Stimulated activated CD8-positive, alpha-beta memory T cell treated with anti-CD3 and anti-CD28 coated beads, Interleukin-4, amount 100 ng/mL, for 24 hours (primary cell): ENCODE data around the gene NLGN4X.
"Not testable (repeated sequence)": the region's sequence is repeated elsewhere in the genome, so short reads cannot be mapped to it uniquely, and the experiment has no call there.

Experiments used
- DNase-seq: peaks from one replicate; pipeline ENCODE4 v3.0.0-alpha.2; 2020; ENCODE audit warnings: low read depth

Gene NLGN4X

DNA sequence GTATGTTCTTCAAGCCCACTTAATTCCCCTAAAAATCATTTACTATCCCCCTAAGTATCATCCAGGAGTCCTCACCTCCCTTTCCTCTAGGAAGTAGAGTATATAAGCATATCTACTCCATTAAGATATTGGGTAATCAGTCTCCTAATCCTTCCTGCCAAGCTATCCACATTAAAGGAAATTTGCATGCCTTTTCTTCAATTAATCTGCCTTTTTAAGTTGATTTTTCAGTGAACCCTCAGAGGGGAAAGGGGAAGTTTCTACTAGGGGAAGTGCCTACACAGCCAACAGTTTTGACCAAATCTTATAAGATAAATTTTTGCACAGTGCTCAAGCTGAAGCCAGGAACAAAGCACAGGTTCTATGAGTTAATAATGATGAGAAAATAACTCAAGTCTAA lies 222.8 kb downstream of the NLGN4X start:
- DNase-seq: no peak

DNA sequence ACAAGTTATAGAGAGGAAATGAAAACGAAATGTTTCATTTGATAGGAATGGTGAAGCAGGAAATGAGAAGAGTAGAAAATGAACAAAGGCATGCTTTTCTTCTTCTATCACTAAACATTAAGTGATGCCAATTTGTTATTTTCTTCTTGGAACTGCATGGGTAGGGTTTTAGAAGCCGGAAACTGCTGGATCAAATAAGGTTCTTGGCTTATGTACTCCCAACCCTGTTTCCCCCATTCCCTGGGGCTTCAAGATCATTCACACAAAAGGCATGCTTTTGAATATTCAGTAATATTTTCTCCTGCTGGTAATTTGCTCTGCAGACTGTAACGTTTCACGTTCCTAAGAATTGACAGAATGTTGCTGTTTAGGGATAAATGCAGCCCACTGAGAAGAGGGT lies 224.1 kb downstream of the NLGN4X start:
- DNase-seq: no peak

DNA sequence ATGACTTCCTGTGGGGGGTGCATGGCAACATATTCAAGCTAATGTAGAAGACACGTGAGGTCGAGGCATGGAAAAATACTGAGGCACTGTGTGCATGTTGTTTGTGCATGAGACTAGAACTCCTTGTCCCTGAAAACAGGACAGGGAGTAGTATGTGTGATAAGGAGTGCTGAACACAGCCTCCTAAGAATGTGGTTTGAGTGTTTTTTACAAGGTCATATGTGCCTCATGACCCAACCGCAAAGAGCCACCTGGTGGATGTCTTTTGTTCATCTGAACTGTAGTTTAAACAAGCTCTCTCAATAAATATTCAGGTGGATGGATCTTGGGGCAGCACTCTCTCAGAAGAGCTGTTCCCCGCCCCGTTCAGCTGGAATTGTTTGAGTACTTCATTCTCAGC lies 226.6 kb downstream of the NLGN4X start:
- no peak for DNase-seq

DNA sequence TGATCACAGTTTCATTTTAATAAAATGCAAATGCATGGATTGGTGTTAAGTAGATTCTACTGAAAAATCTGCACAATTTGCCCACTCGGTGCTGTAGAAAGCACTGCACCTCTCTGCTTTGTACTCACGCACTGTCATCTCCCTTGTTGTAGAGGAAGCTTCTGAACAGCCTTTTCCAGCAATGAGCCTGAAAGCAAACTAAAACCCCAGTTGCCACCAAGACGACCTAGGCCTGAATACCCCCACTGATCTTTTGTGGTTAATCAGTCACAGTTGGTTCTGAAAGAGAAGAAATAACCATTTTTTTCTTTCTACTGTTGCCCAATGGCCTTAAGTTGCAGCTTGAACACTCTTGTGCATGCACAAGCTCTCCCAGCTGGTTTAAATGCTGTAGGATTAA lies 229.8 kb downstream of the NLGN4X start:
- DNase-seq: no peak

DNA sequence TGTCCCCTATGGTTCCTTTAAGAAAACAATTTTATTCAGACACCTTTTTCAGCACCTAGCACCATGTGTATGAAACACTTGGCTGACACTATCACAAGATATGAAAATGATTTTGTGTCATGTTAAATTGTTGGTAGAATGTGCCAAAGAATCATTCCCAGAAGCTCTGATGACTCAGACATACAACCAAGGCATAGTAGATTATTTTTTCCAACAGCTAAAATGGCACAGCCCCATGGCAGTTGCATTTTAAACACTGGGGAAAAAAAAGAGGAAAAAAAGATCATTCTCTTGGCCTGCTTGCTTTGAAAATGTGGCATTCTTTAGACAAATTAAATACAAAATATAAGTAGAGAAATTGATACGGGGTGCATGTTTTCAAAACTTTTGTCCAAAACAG lies 230.2 kb downstream of the NLGN4X start:
- no peak for DNase-seq

DNA sequence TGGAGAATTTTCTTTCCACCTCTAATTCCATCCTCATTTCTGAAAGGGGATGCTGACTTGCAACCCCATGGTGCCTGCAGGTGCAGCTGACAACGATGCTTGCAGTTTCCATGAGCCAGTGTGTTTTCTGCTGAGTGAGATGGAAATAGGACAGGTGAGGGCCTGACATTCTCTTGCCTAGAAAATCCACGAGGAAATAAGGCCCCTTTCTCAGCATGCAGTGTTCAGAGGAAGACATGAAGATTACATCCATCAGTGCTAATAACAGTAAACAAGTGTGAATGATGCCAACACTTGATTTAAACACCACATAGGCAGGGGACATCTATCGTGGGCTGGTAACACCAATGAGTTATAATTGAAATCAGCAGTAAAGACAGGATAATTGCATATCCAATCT lies 237.3 kb downstream of the NLGN4X start:
- DNase-seq: no peak

DNA sequence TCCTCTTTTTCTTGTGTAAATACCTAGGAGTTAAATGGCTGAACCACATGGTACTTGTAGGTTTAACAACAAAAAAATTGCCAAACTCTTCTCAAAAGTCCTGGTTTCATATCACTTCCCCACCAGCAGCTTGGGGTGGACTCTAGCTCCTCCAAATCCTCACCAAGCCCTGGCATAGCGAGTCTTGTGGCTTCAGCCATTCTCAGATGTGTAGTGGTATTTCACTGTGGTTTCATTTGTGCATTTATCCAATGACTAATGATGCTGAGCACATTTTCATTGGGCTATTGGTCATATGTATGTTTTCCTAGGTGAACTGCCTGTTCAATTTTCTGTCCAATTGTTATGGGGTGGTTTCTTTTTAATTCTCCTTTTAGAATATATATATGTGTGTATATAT lies 249.3 kb downstream of the NLGN4X start:
- no peak for DNase-seq

GRCh38 chrX:5976332-5976731 lies 252.3 kb downstream of the NLGN4X start:
- no peak for DNase-seq

DNA sequence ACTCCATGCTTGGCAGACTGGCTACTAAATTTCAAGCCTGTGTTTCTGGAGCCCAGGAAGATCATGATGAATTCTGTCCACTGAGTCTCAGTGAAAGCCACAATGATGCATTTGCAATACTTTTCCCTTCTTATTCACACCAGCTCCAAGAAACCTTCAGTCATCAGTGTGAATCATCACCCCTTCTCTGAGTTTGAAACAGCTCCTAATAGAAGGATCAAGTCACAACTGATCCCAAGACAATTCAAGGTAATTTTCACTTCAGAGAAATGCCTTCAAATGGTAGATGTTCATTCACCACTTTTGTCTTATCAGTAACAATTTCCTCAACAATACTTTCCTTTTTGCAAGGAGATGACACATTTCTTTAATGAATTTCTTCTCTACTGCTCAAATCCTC lies 257.4 kb downstream of the NLGN4X start:
- no peak for DNase-seq

- DNase-seq: no peak
Measured at GRCh38 chrX:5965406-5965805, 263.3 kb downstream of the NLGN4X start.

GRCh38 chrX:5959286-5959685 lies 269.4 kb downstream of the NLGN4X start:
- DNase-seq: no peak

- DNase-seq: no peak
Measured at GRCh38 chrX:5958523-5958922, 270.1 kb downstream of the NLGN4X start.

- no peak for DNase-seq
Measured at GRCh38 chrX:5957506-5957905, 271.2 kb downstream of the NLGN4X start.

- DNase-seq: no peak
Measured at GRCh38 chrX:5936438-5936837, 292.2 kb downstream of the NLGN4X start.

GRCh38 chrX:5928224-5928623 lies 300.4 kb downstream of the NLGN4X start:
- no peak for DNase-seq

DNA sequence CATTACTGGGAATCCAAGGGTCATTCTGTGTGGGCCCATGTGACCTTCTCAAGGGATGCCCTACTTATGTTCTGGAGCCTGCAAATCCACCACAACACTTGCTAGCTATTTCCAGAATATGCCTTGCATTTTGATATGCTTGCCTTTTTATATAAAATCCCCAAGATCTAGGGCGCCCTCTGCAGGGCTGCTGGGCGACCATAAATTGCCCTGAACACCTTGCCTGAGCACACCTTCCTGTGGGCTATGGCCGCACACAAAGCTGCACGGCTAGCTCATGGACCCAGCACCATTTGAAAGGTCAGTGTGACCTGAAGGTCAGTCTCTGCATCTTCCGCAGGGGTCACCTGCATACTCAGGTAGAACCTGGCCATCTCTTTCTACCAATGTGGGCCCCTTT lies 311.7 kb downstream of the NLGN4X start:
- DNase-seq: no peak

- DNase-seq: no peak
Measured at GRCh38 chrX:5915783-5916182, 312.9 kb downstream of the NLGN4X start.

DNA sequence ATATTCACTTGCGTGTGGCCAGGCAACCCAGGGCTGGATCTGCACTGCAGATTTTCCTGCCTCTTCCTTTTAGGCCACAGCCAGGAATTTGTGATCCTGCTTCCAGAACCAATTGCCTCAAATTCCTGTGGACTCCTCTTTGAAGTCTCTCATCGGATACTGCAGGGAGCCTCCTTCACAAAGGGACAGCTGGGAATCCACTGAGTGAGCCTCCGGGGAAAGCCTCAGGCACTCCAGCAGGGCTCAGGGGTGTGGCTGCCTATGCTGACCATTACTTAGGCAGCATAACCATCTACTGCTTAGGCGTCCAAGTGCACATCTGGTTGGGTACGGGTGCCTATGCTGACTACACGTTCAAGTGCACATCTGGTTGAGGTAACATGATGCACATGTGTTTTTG lies 321.5 kb downstream of the NLGN4X start:
- no peak for DNase-seq

GRCh38 chrX:5903586-5904190 lies 325.0 kb downstream of the NLGN4X start:
- DNase-seq: not testable (repeated sequence)

DNA sequence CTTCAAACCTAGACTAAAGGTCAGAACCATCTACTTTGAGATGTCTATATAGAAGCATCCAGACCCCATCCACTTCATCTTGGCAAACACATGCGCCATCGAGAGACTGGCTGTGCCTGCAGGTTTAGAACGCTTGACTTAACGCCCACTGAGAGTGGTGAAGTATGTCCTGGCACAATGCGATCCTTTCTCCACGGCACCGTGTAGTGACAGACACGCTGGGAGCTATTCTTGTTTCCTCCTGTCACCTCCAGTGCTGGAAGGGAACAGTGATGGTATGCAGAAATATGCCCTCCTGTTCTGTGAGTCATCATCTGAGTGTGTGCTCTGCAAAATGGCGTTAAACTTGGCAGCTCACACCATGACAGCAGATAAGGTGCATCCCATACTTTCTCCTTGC lies 330.2 kb downstream of the NLGN4X start:
- DNase-seq: no peak

DNA sequence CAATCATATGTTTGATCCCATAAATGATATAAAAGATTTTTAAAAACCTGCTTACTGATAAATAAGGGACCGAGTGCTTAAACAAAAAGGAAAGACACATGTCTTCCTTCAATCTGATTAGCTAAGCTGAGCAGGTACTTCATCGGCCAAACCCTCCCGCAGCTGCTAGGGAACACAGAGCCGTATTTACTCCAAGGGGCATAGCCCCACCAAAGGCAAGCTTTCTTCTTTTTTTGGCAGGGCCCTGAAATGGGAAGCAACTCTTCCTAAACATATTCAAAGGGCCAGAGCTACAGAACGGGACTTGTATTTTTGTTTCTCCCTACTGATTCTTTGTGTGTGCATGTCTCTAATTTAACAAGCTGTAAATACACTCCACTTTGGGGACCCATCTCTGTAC lies 337.3 kb downstream of the NLGN4X start:
- no peak for DNase-seq

GRCh38 chrX:5876984-5877596 lies 351.6 kb downstream of the NLGN4X start:
- DNase-seq: no peak

- no peak for DNase-seq
Measured at GRCh38 chrX:5870238-5870637, 358.4 kb downstream of the NLGN4X start.

DNA sequence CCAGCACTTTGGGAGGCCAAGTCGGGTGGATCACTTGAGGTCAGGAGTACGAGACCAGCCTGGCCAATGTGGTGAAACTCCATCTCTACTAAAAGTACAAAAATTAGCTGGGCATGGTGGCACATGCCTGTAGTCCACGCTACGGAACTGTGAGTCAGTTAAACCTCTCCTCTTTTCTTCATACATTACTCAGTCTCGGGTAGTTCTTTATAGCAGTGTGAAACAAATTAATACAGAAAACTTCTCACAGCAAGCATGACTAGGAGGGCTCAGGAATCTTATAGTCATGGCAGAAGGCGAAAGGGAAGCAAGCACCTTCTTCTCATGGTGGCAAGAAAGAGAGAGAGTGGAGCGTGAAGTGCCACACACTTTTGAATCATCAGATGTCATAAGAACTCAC lies 358.9 kb downstream of the NLGN4X start:
- DNase-seq: no peak
